HG02610 (cell line): ENCODE data around the gene DLL3.

Experiments
- ATAC-seq: cut with Tn5 transposase; IDR thresholded peaks from one replicate; pipeline ENCODE4 v1.9.1; 2021; ENCODE audit warnings: mild to moderate bottlenecking, moderate library complexity; ENCODE audit not compliant: unreplicated experiment

DLL3 gene

GRCh38 chr19:39550197-39550596, 51.5 kb downstream of the DLL3 start:
- no peak for ATAC-seq

- ATAC-seq: no peak
Measured at GRCh38 chr19:39553082-39553652, 54.4 kb downstream of the DLL3 start.

GRCh38 chr19:39554701-39555311, 56.1 kb downstream of the DLL3 start:
- no peak for ATAC-seq

DNA sequence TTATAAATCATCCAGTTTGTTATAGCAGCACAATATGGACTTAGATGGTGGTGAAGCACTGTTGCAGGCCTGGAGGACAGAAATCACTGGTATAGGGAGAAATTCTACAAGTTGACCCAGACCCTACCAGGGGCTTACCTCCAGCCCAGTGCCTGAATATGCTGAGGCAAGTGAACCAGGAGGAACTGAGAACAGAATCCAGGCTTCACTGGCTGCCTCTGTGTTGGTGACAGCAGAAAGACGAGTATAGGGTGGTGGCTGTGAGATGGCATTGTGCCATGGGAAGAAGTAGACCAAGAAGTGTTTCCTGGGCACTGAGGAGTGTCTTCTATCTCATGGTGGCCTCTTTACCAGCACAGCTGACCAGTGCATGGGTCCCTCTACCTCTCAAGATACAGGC, 57.1 kb downstream of the DLL3 start:
- no peak for ATAC-seq
